HL-60 (cell line): ENCODE data around the gene MAP3K20.
"Not testable (repeated sequence)": the region's sequence is repeated elsewhere in the genome, so short reads cannot be mapped to it uniquely, and the experiment has no call there.

Source experiments
- DNase-seq, 2 experiments: peaks; one replicate each; pipeline ENCODE4 v3.0.0-alpha.2; 2010 to 2020; ENCODE audit warnings: low read depth in 1 of 2, low spot score in 1 of 2
- H3K27ac ChIP-seq: fragments of 250-450 bp; sonication (Bioruptor Pico); replicated peaks from 2 replicates; pipeline ENCODE4 v1.5.1; 2020; ENCODE audit warnings: mild to moderate bottlenecking, moderate library complexity
- H3K27me3 ChIP-seq: fragments of 250-450 bp; sonication (Bioruptor Pico); 2 replicates; pipeline ENCODE4 v1.5.1; 2021; ENCODE audit warnings: mild to moderate bottlenecking, moderate library complexity; ENCODE audit not compliant: insufficient read depth, poor library complexity, severe bottlenecking
- H3K4me3 ChIP-seq: replicated peaks from 2 replicates; pipeline ENCODE4 v1.5.1; 2011; ENCODE audit warnings: mild to moderate bottlenecking, control low read depth, low read length; ENCODE audit not compliant: insufficient read depth
- GABPA ChIP-seq: IDR thresholded peaks from 2 replicates; pipeline ENCODE4 v1.6.1; 2012; ENCODE audit warnings: low read depth
- POLR2AphosphoS5 ChIP-seq: IDR thresholded peaks from 2 replicates; pipeline ENCODE4 v1.6.1; 2012; ENCODE audit warnings: low read depth
- SPI1 ChIP-seq: IDR thresholded peaks from 2 replicates; pipeline ENCODE4 v1.6.1; 2012; ENCODE audit warnings: low read depth, mild to moderate bottlenecking, borderline replicate concordance
- TF ChIP-seq, protein P1 (sequence below): IDR thresholded peaks from one replicate; pipeline ENCODE4 v1.5.1; 2011; ENCODE audit warnings: low read length, control low read depth, inconsistent platforms; ENCODE audit not compliant: insufficient read depth
- TF ChIP-seq, protein P2 (sequence below): IDR thresholded peaks from 2 replicates; pipeline ENCODE4 v1.6.1; 2012; ENCODE audit warnings: low read depth; ENCODE audit not compliant: insufficient replicate concordance

Gene MAP3K20

GRCh38 chr2:173091910-173092309, 16.3 kb downstream of the MAP3K20 start:
- Histone ChIP-seq H3K4me3 (no peak overlapping the region), H3K27ac (no peak overlapping the region), H3K27me3 (no peaks in the 10 kb centered on the region)
- TF ChIP-seq, protein P1, sequence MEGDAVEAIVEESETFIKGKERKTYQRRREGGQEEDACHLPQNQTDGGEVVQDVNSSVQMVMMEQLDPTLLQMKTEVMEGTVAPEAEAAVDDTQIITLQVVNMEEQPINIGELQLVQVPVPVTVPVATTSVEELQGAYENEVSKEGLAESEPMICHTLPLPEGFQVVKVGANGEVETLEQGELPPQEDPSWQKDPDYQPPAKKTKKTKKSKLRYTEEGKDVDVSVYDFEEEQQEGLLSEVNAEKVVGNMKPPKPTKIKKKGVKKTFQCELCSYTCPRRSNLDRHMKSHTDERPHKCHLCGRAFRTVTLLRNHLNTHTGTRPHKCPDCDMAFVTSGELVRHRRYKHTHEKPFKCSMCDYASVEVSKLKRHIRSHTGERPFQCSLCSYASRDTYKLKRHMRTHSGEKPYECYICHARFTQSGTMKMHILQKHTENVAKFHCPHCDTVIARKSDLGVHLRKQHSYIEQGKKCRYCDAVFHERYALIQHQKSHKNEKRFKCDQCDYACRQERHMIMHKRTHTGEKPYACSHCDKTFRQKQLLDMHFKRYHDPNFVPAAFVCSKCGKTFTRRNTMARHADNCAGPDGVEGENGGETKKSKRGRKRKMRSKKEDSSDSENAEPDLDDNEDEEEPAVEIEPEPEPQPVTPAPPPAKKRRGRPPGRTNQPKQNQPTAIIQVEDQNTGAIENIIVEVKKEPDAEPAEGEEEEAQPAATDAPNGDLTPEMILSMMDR: no peak
- TF ChIP-seq, protein P2, sequence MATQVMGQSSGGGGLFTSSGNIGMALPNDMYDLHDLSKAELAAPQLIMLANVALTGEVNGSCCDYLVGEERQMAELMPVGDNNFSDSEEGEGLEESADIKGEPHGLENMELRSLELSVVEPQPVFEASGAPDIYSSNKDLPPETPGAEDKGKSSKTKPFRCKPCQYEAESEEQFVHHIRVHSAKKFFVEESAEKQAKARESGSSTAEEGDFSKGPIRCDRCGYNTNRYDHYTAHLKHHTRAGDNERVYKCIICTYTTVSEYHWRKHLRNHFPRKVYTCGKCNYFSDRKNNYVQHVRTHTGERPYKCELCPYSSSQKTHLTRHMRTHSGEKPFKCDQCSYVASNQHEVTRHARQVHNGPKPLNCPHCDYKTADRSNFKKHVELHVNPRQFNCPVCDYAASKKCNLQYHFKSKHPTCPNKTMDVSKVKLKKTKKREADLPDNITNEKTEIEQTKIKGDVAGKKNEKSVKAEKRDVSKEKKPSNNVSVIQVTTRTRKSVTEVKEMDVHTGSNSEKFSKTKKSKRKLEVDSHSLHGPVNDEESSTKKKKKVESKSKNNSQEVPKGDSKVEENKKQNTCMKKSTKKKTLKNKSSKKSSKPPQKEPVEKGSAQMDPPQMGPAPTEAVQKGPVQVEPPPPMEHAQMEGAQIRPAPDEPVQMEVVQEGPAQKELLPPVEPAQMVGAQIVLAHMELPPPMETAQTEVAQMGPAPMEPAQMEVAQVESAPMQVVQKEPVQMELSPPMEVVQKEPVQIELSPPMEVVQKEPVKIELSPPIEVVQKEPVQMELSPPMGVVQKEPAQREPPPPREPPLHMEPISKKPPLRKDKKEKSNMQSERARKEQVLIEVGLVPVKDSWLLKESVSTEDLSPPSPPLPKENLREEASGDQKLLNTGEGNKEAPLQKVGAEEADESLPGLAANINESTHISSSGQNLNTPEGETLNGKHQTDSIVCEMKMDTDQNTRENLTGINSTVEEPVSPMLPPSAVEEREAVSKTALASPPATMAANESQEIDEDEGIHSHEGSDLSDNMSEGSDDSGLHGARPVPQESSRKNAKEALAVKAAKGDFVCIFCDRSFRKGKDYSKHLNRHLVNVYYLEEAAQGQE: no peak
- TF ChIP-seq POLR2AphosphoS5 (no peak), GABPA (no peak), SPI1 (no peak)
- no peak for DNase-seq

DNA sequence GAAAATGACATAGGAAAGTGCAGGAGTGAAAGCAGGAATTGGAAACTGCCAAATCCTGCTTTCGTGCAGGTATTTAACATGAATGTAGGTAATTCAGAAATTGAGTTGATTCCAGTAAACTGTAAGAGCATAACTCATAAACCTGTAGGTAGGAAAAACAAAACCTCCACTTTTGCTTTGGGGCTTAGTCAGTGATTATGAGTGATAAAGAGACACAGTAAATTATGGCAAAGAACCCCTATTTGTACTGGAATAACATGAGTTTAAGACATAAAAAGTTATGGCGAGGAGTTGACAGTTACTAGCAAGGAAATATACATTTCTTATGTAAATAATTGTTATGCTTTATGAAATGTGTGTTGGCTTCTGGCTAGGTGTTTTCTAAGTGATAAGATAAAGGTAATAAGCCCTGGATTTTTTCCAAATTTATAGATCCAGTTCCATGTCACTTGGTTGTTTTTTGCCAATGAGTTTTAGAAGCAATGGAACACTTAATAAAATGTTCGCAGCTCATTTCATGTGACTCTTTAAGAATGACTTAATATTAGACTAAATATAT, 17.3 kb downstream of the MAP3K20 start:
- DNase-seq: no peak
- Histone ChIP-seq H3K27ac (no peak overlapping the region), H3K4me3 (no peak overlapping the region), H3K27me3 (no peaks in the 10 kb centered on the region)
- no peak for TF ChIP-seq POLR2AphosphoS5
- TF ChIP-seq, protein P1: no peak
- TF ChIP-seq, protein P2: no peak
- TF ChIP-seq GABPA: no peak
- no peak for TF ChIP-seq SPI1

DNA sequence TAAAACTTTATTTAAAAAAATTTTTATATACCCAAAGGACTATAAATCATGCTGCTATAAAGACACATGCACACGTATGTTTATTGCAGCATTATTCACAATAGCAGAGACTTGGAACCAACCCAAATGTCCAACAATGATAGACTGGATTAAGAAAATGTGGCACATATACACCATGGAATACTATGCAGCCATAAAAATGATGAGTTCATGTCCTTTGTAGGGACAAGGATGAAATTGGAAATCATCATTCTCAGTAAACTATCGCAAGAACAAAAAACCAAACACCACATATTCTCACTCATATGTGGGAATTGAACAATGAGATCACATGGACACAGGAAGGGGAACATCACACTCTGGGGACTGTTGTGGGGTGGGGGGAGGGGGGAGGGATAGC, 18.0 kb downstream of the MAP3K20 start:
- DNase-seq, H3K27ac ChIP-seq, H3K4me3 ChIP-seq, H3K27me3 ChIP-seq: not testable (repeated sequence)

DNA sequence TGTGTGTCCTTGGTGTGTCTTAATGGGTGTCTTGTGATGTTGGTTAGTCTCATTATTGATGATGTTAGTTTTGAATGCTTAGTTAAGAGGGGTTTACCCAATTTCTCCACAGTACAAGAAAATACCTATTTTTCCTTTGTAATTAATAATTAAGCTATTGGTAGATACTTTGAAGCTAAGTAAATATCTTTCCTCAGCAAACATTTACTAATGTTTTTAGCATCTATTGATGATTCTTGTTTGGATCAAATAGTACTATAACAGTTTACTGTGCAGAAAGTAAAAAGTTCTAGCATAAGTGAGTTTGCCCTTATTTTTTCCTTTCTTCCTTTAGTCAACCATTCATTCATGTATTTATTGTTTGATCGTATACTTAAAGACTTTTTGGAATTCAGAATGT, 19.1 kb downstream of the MAP3K20 start:
- H3K27me3 ChIP-seq: no peaks in the 10 kb centered on the region
- no peak overlapping the region for H3K4me3 ChIP-seq
- TF ChIP-seq GABPA: no peak
- DNase-seq: no peak
- H3K27ac ChIP-seq: no peak overlapping the region

- TF ChIP-seq, protein P2: no peak
- TF ChIP-seq SPI1 (no peak), GABPA (no peak), POLR2AphosphoS5 (no peak)
- TF ChIP-seq, protein P1: no peak
- Histone ChIP-seq H3K4me3 (no peak overlapping the region), H3K27me3 (no peaks in the 10 kb centered on the region), H3K27ac (no peak overlapping the region)
- no peak for DNase-seq
Observed at GRCh38 chr2:173095356-173095755, 19.7 kb downstream of the MAP3K20 start.
